Measurements from ENCODE around the gene BICD1. TPM values are rescaled to one million over a fixed set of nuclear protein-coding genes. Genes with fewer than 3 reads are reported as not detected.

BICD1 gene
- total and polyA plus RNA-seq, 2 donors (not counting 1 experiment from before 2014, with no cell fraction given): 15.2 to 93.5 TPM

DNA sequence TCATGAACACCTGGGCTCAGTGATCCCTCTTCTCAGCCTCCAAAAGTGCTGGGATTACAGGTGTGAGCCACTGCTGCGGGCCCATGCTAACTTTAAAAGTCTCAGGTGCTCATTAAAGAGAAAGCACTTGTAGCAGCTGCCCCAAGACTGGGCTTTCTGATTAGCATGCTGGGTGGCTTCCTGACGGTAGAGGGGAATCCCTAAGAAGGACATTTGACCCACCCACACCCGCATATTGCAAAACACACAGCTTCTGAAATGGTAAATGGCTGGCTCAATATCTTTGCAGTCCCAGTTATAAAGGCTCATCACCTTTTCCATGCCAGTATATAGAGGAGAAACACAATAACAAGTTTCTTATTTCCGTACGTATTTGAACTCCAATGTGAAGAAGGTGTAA lies 19.3 kb upstream of the BICD1 start:
- no peaks in the 10 kb centered on the region for H3K36me3 ChIP-seq (replicated peaks in 1 of 2; ENCODE audit: control extremely low read depth in 1 of 2, control insufficient read depth in 1 of 2, extremely low read depth in 1 of 2, insufficient read depth in 2 of 2, low read length in 1 of 2)
- TF ChIP-seq, protein P1, sequence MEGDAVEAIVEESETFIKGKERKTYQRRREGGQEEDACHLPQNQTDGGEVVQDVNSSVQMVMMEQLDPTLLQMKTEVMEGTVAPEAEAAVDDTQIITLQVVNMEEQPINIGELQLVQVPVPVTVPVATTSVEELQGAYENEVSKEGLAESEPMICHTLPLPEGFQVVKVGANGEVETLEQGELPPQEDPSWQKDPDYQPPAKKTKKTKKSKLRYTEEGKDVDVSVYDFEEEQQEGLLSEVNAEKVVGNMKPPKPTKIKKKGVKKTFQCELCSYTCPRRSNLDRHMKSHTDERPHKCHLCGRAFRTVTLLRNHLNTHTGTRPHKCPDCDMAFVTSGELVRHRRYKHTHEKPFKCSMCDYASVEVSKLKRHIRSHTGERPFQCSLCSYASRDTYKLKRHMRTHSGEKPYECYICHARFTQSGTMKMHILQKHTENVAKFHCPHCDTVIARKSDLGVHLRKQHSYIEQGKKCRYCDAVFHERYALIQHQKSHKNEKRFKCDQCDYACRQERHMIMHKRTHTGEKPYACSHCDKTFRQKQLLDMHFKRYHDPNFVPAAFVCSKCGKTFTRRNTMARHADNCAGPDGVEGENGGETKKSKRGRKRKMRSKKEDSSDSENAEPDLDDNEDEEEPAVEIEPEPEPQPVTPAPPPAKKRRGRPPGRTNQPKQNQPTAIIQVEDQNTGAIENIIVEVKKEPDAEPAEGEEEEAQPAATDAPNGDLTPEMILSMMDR (IDR thresholded peaks at IDR 0.05): no peak
- Mint-ChIP-seq H3K9me3 (ENCODE audit: insufficient read depth) (peaks cover 3% of the 10 kb centered on the region), H3K4me1 (peaks cover 3% of the 10 kb centered on the region), H3K27me3 (no peaks in the 10 kb centered on the region), H3K27ac (no peak overlapping the region), H3K4me3 (no peak overlapping the region)
- CTCF ChIA-PET: no interaction called here
- intact Hi-C loops (cut with micrococcal nuclease): no loop called here
- no peaks in the 10 kb centered on the region for H3K79me2 ChIP-seq (ENCODE audit: control insufficient read depth, insufficient read depth, low read length)
- H4K20me1 ChIP-seq (ENCODE audit: control insufficient read depth, insufficient read depth, low read length, poor library complexity, severe bottlenecking): no peaks in the 10 kb centered on the region
- H3K4me2 ChIP-seq (replicated peaks; ENCODE audit: low read depth, low read length, poor library complexity, severe bottlenecking): no peak overlapping the region
- no peak overlapping the region for H3K4me3 ChIP-seq (ENCODE audit: control extremely low read depth in 1 of 5, extremely low read depth in 1 of 5, insufficient read depth in 1 of 5, low read depth in 2 of 5, low read length in 4 of 5)
- WGBS (ENCODE audit: insufficient coverage): 88% methylated on average over 1 of the region's 5 CpGs
- no peak overlapping the region for H3K9ac ChIP-seq (ENCODE audit: low read length)
- no peak for ATAC-seq (ENCODE audit: low read depth)
- no peaks in the 10 kb centered on the region for H3K9me3 ChIP-seq (ENCODE audit: control extremely low read depth in 1 of 3, control insufficient read depth in 2 of 3, insufficient read depth in 1 of 3, low read length in 2 of 3)
- H3K27ac ChIP-seq (ENCODE audit: low read length in 2 of 2): no peak overlapping the region
- no peaks in the 10 kb centered on the region for H3K4me1 ChIP-seq (ENCODE audit: control insufficient read depth in 2 of 2, insufficient read depth in 2 of 2, low read length in 2 of 2)
- no peak overlapping the region for H2AFZ ChIP-seq (ENCODE audit: insufficient read depth, low read depth, low read length, poor library complexity, severe bottlenecking)
- POLR2A ChIA-PET: no interaction called here
- no peaks in the 10 kb centered on the region for H3K27me3 ChIP-seq (replicated peaks in 1 of 4; ENCODE audit: control extremely low read depth in 1 of 4, control insufficient read depth in 3 of 4, insufficient read depth in 4 of 4, low read length in 3 of 4)
- no peak for DNase-seq

DNA sequence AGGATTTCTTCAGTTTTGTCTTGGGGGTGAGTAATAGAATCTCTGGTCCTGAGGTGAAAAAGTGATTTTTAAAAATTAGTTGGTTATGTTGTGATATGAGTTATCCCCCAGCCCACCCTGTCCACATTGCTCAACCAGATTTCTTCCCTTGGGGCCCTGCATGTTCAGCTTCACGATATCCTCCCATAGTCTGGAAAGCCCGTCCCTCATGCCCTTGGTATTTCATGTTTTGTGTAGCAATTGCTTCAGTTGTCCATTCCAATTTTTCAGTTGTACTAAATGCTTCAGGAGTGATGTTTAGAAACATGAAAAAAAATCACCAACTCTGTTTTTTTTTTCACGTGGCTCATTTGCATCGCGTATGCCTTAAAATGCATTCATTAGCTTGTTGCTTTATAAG lies 17.5 kb upstream of the BICD1 start:
- Mint-ChIP-seq H3K27ac (no peak overlapping the region), H3K9me3 (ENCODE audit: insufficient read depth) (peaks cover 3% of the 10 kb centered on the region), H3K4me1 (peaks cover 3% of the 10 kb centered on the region), H3K4me3 (no peak overlapping the region), H3K27me3 (no peaks in the 10 kb centered on the region)
- ATAC-seq (ENCODE audit: low read depth) (no peak), DNase-seq (no peak)
- Histone ChIP-seq H3K9ac (ENCODE audit: low read length) (no peak overlapping the region), H3K27me3 (replicated peaks in 1 of 4; ENCODE audit: control extremely low read depth in 1 of 4, control insufficient read depth in 3 of 4, insufficient read depth in 4 of 4, low read length in 3 of 4) (no peaks in the 10 kb centered on the region), H3K27ac (ENCODE audit: low read length in 2 of 2) (no peak overlapping the region), H3K4me2 (replicated peaks; ENCODE audit: low read depth, low read length, poor library complexity, severe bottlenecking) (no peak overlapping the region), H3K4me3 (ENCODE audit: control extremely low read depth in 1 of 5, extremely low read depth in 1 of 5, insufficient read depth in 1 of 5, low read depth in 2 of 5, low read length in 4 of 5) (no peak overlapping the region), H3K4me1 (ENCODE audit: control insufficient read depth in 2 of 2, insufficient read depth in 2 of 2, low read length in 2 of 2) (no peaks in the 10 kb centered on the region), H3K79me2 (ENCODE audit: control insufficient read depth, insufficient read depth, low read length) (no peaks in the 10 kb centered on the region), H3K9me3 (ENCODE audit: control extremely low read depth in 1 of 3, control insufficient read depth in 2 of 3, insufficient read depth in 1 of 3, low read length in 2 of 3) (peaks cover 0 to under 1% (median 0%) of the 10 kb centered on the region in 3 donors), H2AFZ (ENCODE audit: insufficient read depth, low read depth, low read length, poor library complexity, severe bottlenecking) (no peak overlapping the region), H4K20me1 (ENCODE audit: control insufficient read depth, insufficient read depth, low read length, poor library complexity, severe bottlenecking) (no peaks in the 10 kb centered on the region), H3K36me3 (replicated peaks in 1 of 2; ENCODE audit: control extremely low read depth in 1 of 2, control insufficient read depth in 1 of 2, extremely low read depth in 1 of 2, insufficient read depth in 2 of 2, low read length in 1 of 2) (no peaks in the 10 kb centered on the region)
- no peak for TF ChIP-seq EZH2 (IDR thresholded peaks at IDR 0.05; ENCODE audit: borderline replicate concordance, insufficient read depth, low read depth, low read length, poor library complexity, severe bottlenecking)
- TF ChIP-seq, protein P1 (IDR thresholded peaks at IDR 0.05): no peak
- WGBS (ENCODE audit: insufficient coverage): no CpG with 5 or more reads among the region's 5 CpGs
- ChIA-PET CTCF (no interaction called here), POLR2A (no interaction called here)
- intact Hi-C loops (cut with micrococcal nuclease): no loop called here
